HUES6 (cell line): ENCODE data around the gene ODF2.
"Not testable (repeated sequence)": the region's sequence is repeated elsewhere in the genome, so short reads cannot be mapped to it uniquely, and the experiment has no call there.

ENCODE experiments used
- H3K27ac ChIP-seq: 2 replicates; pipeline ENCODE4 v1.7.0; 2013; ENCODE audit warnings: low read depth, mild to moderate bottlenecking, low read length, inconsistent platforms
- H3K27me3 ChIP-seq: 2 replicates; pipeline ENCODE4 v1.6.1; 2013; ENCODE audit warnings: low read length; ENCODE audit not compliant: control insufficient read depth, insufficient read depth
- H3K36me3 ChIP-seq: 2 replicates; pipeline ENCODE4 v1.6.1; 2013; ENCODE audit warnings: low read length; ENCODE audit not compliant: control insufficient read depth, insufficient read depth
- H3K4me1 ChIP-seq: 2 replicates; pipeline ENCODE4 v1.6.1; 2013; ENCODE audit warnings: low read length; ENCODE audit not compliant: control insufficient read depth, insufficient read depth
- H3K4me3 ChIP-seq: 2 replicates; pipeline ENCODE4 v1.5.1; 2013; ENCODE audit warnings: low read depth, low read length
- H3K9ac ChIP-seq: one replicate; pipeline ENCODE4 v1.6.1; 2013; ENCODE audit warnings: mild to moderate bottlenecking, low read length
- H3K9me3 ChIP-seq: 2 replicates; pipeline ENCODE4 v1.6.1; 2013; ENCODE audit warnings: low read depth, low read length; ENCODE audit not compliant: control insufficient read depth, insufficient read depth

Gene ODF2

GRCh38 chr9:128455849-128456612, at the start of gene ODF2:
Gene ODF2 (plus strand): TSS chr9:128456006. CDS start chr9:128456092, 86 bp downstream.
- Histone ChIP-seq H3K27ac (no peak within 1 kb of the TSS; the same call in 1 of the 2 replicates), H3K9me3 (no peaks in the 10 kb centered on the region), H3K36me3 (peaks cover 18% of the 10 kb centered on the region), H3K4me3 (peak within 1 kb of the TSS; percentile 68), H3K9ac (peak within 1 kb of the TSS; percentile 66), H3K27me3 (peaks cover 71% of the 10 kb centered on the region), H3K4me1 (peaks cover 9% of the 10 kb centered on the region)

GRCh38 chr9:128406848-128407391, 48.9 kb upstream of the ODF2 start:
- Histone ChIP-seq H3K36me3 (no peaks in the 10 kb centered on the region), H3K4me3 (no peak overlapping the region), H3K27me3 (peaks cover 95% of the 10 kb centered on the region), H3K27ac (no peak overlapping the region), H3K4me1 (peaks cover 40% of the 10 kb centered on the region), H3K9me3 (no peaks in the 10 kb centered on the region), H3K9ac (no peak overlapping the region)

- no peaks in the 10 kb centered on the region for H3K9me3 ChIP-seq
- H3K36me3 ChIP-seq = no peaks in the 10 kb centered on the region
- no peak overlapping the region for H3K27ac ChIP-seq
- H3K4me1 ChIP-seq = peaks cover 44% of the 10 kb centered on the region
- H3K4me3 ChIP-seq = peak overlapping the region; percentile 38
- H3K9ac ChIP-seq = peak overlapping the region; percentile 66
- peaks cover 85% of the 10 kb centered on the region for H3K27me3 ChIP-seq
These were observed 46.8 kb upstream of the ODF2 start for GRCh38 chr9:128408963-128409431.

GRCh38 chr9:128409450-128409849, 46.4 kb upstream of the ODF2 start:
- Histone ChIP-seq H3K9me3 (no peaks in the 10 kb centered on the region), H3K4me1 (peaks cover 44% of the 10 kb centered on the region), H3K4me3 (peak overlapping the region; percentile 30; the same call in 1 of the 2 replicates), H3K27ac (no peak overlapping the region), H3K9ac (peak overlapping the region; percentile 47), H3K27me3 (peaks cover 85% of the 10 kb centered on the region), H3K36me3 (no peaks in the 10 kb centered on the region)

GRCh38 chr9:128409978-128410377, 45.8 kb upstream of the ODF2 start:
- H3K27me3 ChIP-seq = peaks cover 86% of the 10 kb centered on the region

GRCh38 chr9:128411364-128412119, 44.3 kb upstream of the ODF2 start:
- Histone ChIP-seq H3K36me3 (no peaks in the 10 kb centered on the region), H3K4me3 (no peak overlapping the region), H3K27me3 (peaks cover 82% of the 10 kb centered on the region), H3K9ac (no peak overlapping the region), H3K9me3 (no peaks in the 10 kb centered on the region), H3K4me1 (peaks cover 37% of the 10 kb centered on the region), H3K27ac (no peak overlapping the region)

More at GRCh38 chr9:128409978-128410377, 45.8 kb upstream of the ODF2 start:
- Histone ChIP-seq H3K27ac (no peak overlapping the region), H3K9ac (no peak overlapping the region), H3K36me3 (no peaks in the 10 kb centered on the region), H3K9me3 (no peaks in the 10 kb centered on the region), H3K4me3 (no peak overlapping the region), H3K4me1 (peaks cover 43% of the 10 kb centered on the region)

GRCh38 chr9:128412120-128412790, 43.6 kb upstream of the ODF2 start:
- Histone ChIP-seq H3K9ac (no peak overlapping the region), H3K27ac (no peak overlapping the region), H3K27me3 (peaks cover 79% of the 10 kb centered on the region), H3K4me3 (no peak overlapping the region), H3K9me3 (no peaks in the 10 kb centered on the region), H3K36me3 (no peaks in the 10 kb centered on the region), H3K4me1 (peaks cover 32% of the 10 kb centered on the region)

- Histone ChIP-seq H3K4me1 (peaks cover 25% of the 10 kb centered on the region), H3K27me3 (peaks cover 79% of the 10 kb centered on the region)
- not testable (repeated sequence) for H3K36me3 ChIP-seq, H3K9me3 ChIP-seq, H3K9ac ChIP-seq, H3K4me3 ChIP-seq, H3K27ac ChIP-seq
These were observed 42.1 kb upstream of the ODF2 start for GRCh38 chr9:128413728-128414127.

- Histone ChIP-seq H3K4me1 (peaks cover 27% of the 10 kb centered on the region), H3K9ac (no peak overlapping the region), H3K9me3 (no peaks in the 10 kb centered on the region), H3K27ac (no peak overlapping the region), H3K27me3 (peaks cover 79% of the 10 kb centered on the region), H3K36me3 (no peaks in the 10 kb centered on the region), H3K4me3 (no peak overlapping the region)
These were observed 41.3 kb upstream of the ODF2 start for GRCh38 chr9:128414461-128414860.

GRCh38 chr9:128415281-128415680, 40.5 kb upstream of the ODF2 start:
- H3K4me3 ChIP-seq = no peak overlapping the region
- H3K4me1 ChIP-seq = peaks cover 23% of the 10 kb centered on the region
- H3K9ac ChIP-seq = no peak overlapping the region
- H3K27ac ChIP-seq = no peak overlapping the region
- no peaks in the 10 kb centered on the region for H3K36me3 ChIP-seq
- no peaks in the 10 kb centered on the region for H3K9me3 ChIP-seq
- H3K27me3 ChIP-seq = peaks cover 79% of the 10 kb centered on the region
